CD4-positive, alpha-beta T cell treated with Interleukin-17A for 4 hours (primary cell): ENCODE measurements around the gene DLST.

Source experiments
- DNase-seq: peaks from one replicate; pipeline ENCODE4 v3.0.0-alpha.2; 2020; ENCODE audit warnings: mixed read lengths

DLST gene

DNA sequence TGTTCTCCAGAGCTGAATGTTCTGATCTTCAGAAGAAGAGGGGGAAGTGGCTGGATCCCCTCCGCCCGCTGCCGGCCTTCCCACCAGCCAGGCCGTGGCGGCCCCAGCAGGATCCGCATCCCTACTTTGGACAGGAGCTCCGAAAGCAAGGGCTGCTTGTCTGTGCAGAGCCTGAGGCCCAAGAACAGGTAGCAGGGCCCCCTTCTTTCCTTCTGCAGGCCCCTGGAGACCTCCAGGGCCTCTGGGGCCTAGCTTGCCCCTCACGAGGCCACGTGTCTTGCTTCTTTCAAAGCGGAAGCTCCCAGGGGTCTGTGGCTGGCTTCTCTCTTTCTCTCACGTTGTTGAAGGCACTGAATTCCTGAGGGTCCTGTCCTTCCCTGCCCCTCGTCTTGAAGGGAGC is 60.5 kb downstream of the DLST start:
- no peak for DNase-seq

DNA sequence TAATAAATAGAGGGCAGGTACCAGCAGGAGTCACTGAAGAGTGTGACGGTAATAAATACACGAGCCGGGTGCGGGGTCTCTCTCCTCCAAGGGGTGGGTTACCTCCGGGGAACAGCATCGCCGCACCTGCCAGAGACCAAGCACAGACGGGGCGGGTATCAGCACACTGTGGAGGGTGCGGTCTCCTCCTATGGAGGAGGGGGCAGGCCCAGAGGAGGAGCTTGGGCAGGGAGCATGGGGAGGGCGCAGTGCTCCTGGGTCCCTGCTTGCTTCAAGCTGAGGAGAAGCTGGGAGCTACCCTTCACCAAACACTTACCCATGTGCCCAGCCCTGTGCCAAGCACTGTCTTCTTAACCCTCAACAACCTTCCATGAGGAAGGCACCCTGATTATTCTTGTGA is 60.9 kb downstream of the DLST start:
- no peak for DNase-seq

DNA sequence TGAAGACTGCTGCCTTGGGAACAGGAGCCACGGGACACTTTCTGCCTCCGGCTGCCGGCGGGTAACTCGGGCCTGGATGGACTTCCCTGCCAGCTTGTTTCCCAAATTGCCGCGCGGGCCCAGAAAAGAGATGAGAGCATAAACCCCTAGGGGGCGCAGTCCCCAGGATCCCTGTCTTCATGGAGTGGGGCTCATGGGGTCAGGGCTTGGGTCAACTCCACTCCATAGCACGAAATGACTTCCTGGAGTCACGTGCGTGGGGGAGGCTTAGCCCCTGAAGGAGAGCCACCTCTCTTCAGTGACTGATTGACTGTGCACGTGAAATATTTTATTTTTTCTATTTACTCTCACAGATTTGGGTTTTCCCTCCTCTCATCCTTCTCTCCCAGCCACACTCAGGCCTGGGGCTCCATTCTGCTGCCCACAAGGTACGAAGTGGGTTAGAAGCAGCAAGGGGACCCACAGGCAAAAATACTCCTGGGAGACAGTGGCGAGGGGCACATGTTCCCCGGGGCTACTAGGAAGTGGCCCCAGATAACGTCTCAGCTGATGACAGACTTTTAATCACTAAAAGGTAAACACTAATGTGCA is 63.6 kb downstream of the DLST start:
- DNase-seq = peak; percentile 31

- peak; percentile 84 for DNase-seq
Measured at GRCh38 chr14:74945852-74946658, 64.3 kb downstream of the DLST start.

DNA sequence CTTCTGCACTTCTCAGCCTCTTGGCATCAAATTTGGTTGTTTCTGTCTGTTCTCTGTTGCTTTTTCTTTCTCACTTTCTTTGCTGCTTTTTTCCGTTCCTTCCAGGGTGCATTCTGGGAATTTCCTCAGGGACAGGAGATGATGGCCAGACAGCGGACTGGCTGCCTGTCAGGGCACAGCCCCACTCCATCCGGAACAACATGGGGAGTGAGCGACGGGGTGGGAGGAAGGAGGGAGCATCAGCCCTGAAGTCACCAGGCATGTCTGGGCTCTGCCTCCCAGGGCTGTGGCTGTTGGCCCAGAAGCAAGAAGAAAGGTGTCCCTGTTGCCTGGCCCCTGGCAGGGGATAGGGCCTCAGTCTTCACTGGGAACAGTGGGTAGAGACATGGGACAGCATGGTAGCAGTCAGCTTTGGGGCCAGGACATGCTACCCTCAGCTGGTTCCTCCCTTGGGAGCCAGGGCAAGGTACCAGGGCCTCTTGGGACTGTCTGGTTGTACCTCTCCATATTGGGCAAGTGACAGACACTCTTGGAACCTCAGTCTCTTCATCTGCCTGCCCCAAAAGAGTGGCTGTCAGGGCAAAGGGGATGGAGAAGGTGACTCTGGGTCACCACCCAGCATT is 65.1 kb downstream of the DLST start:
- no peak for DNase-seq

GRCh38 chr14:74947353-74948227 is 65.9 kb downstream of the DLST start:
- no peak for DNase-seq

- no peak for DNase-seq
Measured at GRCh38 chr14:74948228-74949175, 66.8 kb downstream of the DLST start.

DNA sequence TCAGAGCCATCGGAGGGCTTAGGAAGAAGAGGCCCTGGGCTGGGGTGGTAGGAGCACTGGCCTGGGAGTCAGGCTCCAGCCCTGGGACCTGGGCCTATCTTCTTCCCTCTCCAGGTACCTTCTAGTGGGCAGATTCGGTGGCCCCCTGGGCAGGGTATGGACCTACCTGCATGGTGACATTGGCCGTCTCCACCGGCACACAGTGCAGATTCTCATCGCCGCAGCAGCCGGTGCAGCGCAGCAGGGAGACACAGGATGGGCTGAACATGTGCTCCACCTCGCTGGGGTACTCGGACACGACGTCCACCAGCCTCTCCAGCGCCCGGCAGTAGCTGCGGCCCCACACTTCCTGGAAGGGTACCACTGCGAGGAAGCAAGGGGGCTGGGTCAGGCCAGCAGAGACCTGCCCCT is 67.5 kb downstream of the DLST start:
- no peak for DNase-seq

- no peak for DNase-seq
Measured at GRCh38 chr14:74949859-74950573, 68.3 kb downstream of the DLST start.

GRCh38 chr14:74950795-74951442 is 69.2 kb downstream of the DLST start:
- no peak for DNase-seq

GRCh38 chr14:74951443-74952179 is 69.9 kb downstream of the DLST start:
- no peak for DNase-seq

DNA sequence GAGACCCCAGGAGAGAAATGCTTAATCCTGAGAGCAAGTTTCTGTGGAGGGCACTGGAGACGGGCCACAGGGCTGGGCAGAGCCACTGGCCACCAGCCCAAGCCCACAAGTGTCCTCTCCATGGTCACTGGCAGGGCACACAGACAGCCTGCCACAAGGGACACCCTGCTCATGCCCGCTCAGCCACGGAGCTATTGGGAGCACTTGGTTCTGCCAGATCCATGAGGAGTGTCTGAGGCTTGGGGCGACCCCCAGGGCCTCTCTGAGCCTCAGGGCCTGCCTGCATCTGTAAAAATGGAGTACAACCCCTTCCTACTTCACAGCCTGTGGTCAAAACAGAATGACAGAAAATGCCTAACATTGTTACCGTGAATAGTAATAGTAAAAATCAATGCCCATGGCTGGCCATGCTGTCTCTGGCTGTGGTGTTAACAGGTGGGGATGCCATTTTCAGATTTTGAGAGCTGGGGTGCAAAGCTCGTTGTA is 70.5 kb downstream of the DLST start:
- no peak for DNase-seq

GRCh38 chr14:74952697-74953484 is 71.2 kb downstream of the DLST start:
- no peak for DNase-seq
